CD1c-positive myeloid dendritic cell (primary cell): Measurements from ENCODE around the gene SIGLEC15.
"Not testable (repeated sequence)": the region's sequence is repeated elsewhere in the genome, so short reads cannot be mapped to it uniquely, and the experiment has no call there.

Experiments
- DNase-seq: peaks from one replicate; pipeline ENCODE4 v3.0.0-alpha.2; 2016; ENCODE audit errors: extremely low spot score

The SIGLEC15 gene

GRCh38 chr18:45844938-45845337 is 19.5 kb downstream of the SIGLEC15 start:
- DNase-seq, result no peak

- DNase-seq, result no peak
Observed at GRCh38 chr18:45845410-45845809, 19.9 kb downstream of the SIGLEC15 start.

- DNase-seq, result no peak
Observed at GRCh38 chr18:45847119-45847518, 21.6 kb downstream of the SIGLEC15 start.

GRCh38 chr18:45848643-45849042 is 23.2 kb downstream of the SIGLEC15 start:
- DNase-seq, result not testable (repeated sequence)

- DNase-seq, result no peak
Observed at GRCh38 chr18:45849529-45849928, 24.1 kb downstream of the SIGLEC15 start.

- DNase-seq, result no peak
Observed at GRCh38 chr18:45850021-45850420, 24.5 kb downstream of the SIGLEC15 start.

DNA sequence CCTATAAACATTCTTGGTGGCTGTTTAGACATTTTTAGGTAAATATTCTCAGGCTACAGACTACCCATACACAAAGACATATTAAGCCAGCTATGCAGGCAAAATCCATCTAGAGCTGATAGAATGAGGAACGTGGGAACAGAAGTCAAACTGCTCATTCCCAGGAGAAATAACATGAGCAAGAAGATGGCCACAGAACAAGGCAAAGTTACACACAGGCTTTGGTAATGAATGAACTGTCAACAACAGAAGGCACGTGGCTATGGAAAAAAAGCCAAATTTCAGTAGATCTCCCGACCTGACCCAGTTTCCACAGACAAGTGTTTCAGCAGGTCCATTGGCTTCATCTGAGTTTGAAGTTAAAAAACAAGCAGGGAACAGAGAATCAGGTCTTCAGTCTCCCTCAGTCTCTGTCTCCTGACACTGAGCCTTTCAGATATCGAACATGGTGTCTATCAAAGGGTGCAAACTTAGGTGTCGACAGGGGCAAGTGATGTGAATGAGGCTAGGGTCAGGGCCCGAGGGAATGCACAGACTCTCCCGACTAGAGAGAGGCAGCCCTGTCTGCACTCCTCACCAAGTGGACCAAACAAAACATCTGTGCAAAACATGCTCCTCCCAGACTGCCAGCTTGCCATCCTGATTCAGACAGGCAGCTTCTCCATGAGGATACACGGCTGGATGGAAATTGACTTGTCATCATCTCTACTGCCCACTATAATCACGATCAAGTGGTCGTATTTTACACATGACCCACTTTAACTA is 25.9 kb downstream of the SIGLEC15 start:
- DNase-seq, result no peak

- no peak for DNase-seq
Observed at GRCh38 chr18:45852631-45853030, 27.2 kb downstream of the SIGLEC15 start.

DNA sequence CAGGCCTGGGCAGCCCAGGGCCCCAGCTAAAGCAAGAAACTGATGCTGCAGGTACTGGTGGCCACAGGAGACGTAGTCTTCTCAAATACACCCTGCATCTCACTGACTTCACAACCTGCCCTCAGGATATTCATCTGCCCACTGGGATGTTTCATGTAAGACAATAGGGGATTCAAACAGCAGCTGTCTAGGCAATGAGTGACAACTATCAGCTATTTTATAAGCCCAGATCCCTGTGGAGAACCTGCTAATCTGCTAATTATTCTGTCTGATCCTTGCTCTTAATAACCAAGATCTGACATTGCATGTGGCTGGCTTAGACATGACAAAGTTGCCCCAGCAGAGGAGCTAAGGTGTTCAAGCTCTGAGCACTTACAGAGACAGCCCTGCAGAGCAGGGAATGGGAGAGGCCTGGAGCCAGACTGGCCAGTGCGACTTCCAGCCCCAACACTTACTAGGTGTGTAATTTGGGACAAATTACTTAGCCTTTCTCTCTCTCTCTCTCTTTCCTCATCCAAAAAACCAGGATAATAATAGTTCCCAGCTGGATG is 28.6 kb downstream of the SIGLEC15 start:
- no peak for DNase-seq

DNA sequence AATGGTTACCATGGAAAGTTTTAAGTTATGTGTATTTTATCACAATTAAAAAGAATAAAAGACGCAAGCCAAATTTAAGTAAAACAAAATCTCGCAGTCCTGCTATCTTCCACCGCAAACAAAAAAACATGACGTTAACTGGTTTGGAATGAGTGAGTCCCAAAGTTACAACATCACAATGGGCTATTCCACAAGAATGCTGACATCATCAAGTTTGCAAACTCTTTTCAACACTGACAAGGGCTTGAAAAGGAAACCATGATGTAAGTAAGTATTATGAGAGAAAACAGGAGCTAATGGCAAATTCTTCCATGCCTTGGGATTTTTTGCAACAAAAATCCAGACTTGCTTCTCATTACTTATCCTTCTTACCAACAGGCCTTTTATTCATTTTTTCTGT is 31.1 kb downstream of the SIGLEC15 start:
- no peak for DNase-seq

DNA sequence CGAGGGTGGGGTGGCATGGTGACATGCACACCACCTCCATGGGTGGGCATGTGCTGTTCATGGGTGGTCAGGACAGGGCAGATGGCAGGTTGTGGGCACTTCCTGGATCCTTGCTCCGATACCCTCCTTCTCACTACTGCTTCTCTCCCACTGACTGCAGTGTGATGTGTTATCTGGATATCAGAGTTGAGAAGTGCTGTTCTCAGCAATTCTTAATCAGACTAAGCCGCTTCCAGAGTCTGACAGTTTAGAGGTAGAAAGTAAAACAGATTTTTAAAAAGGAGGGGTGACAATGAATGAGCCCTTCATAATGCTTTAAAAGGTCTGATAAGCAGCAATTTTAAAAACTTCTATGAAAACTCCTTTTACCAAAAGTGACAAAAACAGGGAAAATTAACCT is 33.9 kb downstream of the SIGLEC15 start:
- DNase-seq, result no peak

DNA sequence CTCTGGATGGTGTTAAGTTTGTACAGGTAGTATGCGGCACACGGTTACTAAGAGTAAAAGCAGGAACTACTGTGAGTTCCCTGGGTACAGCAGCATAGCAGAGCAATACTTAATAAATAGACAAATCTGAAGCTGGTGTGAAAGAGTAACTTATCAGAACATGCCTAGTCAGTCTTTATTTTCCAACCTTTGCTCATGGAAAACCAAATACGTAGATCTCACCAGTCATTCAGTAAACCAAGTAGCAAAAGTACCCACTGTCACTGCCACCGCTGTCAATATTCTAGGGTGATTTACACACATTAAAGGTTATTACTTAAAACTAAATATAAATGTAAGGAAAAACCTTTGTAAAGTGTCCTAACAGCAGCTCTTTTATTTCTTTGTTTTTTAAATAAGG is 35.0 kb downstream of the SIGLEC15 start:
- DNase-seq, result no peak

- DNase-seq, result no peak
Observed at GRCh38 chr18:45860971-45861370, 35.5 kb downstream of the SIGLEC15 start.

DNA sequence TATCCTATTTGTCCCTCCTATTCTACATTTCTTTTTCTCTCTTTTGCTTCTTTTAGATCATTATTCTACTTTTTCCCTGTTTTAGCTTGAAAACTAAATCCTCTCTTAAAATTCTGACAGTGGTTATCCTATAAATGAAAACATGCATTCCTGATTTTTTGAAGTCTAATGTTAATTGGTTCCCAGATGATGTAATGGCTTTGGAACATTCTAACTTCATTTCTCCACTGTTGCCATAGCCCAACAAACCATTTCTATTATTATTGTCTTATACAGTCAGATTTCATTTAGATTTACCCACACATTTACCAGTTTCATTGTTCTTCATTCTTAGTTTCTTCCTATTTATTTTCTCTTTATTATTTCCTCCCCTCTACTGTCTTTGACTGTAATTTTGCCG is 36.5 kb downstream of the SIGLEC15 start:
- DNase-seq, result no peak

GRCh38 chr18:45863469-45863868 is 38.0 kb downstream of the SIGLEC15 start:
- DNase-seq, result no peak

DNA sequence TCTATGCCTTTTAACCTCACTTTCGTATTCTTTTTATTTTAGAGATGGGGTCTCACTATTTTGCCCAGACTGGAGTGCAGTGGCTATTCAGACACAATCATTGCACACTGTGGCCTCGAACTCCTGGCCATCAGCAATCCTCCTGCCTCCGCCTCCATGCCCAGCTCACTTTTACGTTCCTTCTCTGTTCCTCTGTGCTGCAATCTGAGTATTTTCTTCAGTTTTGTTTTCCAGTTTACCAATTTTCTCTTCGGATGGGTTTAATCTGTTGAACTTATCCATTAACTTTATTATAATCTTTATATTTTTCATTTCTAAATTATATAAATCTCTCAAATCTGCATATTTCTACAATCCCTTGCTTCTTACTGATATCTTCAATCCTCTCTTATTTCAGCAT is 38.6 kb downstream of the SIGLEC15 start:
- DNase-seq, result no peak

DNA sequence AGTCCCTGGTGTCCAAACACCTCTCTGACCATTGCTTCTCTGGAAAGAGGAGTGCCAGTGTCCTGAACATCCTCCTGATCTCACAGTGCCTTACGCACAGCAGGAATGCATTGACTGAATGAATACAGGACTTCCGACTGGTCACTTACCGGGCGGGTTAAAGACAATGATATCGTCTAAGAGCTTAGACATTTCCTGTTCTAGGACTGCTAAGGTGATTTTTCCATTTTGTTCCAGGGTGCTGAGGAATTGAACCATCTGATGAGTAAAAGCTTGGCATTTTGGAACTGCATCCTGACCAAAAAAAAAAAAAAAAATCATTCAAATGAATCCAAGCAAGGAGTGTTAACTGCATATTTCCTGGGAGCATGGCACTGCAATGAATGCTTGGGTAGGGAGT is 40.0 kb downstream of the SIGLEC15 start:
- DNase-seq, result no peak

DNA sequence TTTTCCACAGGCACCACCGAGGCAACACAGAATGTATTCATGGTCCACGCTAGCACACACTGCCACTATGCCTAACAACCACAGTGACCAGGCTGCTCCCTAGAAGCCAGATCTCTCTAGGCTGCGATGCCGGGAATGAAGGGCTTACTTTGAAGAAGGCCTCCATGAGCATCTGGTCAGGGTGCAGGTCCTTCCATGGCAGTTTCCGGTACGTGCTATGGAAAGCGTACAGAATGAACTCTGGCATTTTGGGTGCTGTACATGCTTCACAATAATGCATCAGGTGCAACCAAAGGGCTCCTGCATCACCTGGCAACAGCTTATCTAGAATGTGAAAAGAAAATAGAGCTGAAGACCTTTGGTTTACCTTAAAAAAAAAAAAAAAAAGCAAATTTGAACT is 44.9 kb downstream of the SIGLEC15 start:
- no peak for DNase-seq

- no peak for DNase-seq
Observed at GRCh38 chr18:45871431-45872084, 46.1 kb downstream of the SIGLEC15 start.

DNA sequence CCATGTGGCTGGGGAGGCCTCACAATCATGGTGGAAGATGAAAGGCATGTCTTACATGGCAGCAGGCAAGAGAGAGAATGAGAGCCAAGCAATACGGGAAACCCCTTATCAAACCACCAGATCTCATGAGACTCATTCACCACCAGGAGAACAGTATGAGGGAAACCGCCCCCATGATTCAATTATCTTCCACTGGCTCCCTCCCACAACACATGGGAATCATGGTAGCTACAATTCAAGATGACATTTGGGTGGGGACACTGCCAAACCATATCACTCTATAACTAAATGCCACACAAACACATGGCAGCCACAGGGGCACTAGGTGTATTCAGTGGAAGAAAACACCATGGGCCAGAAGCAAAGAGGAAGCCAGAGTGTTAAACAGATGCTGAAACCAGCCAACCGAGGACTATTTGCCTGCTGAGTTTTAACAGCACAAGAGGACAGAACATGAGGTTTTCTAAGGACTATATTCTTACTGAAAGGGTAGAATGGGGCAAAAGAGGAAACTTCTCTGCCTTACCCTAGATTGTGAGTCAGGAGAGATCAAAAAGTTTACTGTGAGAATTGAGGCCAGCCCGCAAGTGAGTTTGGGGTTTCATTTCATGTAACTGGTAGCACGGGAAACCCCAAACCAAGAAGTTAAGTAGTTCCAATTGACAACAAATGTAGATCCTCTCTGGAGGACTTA is 49.2 kb downstream of the SIGLEC15 start:
- peak; percentile 3 for DNase-seq

DNA sequence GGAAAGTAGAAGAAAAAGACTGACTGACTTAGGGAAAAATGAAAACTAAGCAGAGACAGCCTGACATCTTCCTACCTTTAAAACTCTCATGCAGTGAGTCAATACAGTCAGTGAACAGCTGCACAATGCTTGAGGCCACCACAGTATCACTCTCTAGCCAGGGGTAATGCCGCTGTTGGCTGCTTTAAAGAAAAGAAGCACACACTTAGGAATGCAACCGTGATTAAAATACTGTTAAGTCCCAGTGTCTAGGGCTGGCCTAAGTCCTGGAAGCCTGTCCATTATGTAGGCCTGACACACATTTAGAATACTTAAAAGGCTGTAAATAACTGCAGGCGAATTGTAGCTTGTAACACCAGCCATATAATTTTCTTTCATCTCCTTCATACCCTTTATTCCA is 50.7 kb downstream of the SIGLEC15 start:
- no peak for DNase-seq

DNA sequence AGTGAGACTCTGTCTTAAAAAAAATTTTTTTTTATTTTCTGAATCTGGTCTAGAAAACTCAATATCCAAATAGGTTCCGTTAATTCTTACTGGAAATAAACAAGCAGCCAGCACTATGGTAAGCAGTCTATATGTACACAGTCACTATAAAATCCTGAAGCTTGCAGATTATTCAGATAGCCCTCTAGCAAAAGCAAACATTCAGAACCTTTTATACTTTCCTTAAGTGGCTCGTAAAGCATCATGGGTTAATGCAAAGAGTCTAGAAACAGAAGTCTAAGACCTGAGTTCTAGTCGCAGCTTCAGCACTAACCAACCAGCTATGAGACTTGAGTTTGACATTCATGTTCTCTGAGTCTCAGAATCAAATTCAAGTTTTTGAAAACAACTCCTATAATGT is 51.9 kb downstream of the SIGLEC15 start:
- no peak for DNase-seq
